Fibroblast of lung (primary cell): ENCODE results near the gene TC2N. TPM values are rescaled to one million over a fixed set of nuclear protein-coding genes. Genes with fewer than 3 reads are reported as not detected.

ENCODE experiments used
- DNase-seq, 2 donors: peaks; one replicate each; pipeline versions ENCODE4 v3.0.0 to v3.0.0-alpha.2; 2010; ENCODE audit warnings: low read depth in 2 of 2
- H2AFZ ChIP-seq: 2 replicates; pipeline ENCODE4 v1.5.1; 2012; ENCODE audit warnings: low read length, control low read depth, inconsistent platforms
- H3K27ac ChIP-seq: 2 replicates; pipeline ENCODE4 v1.5.1; 2011; ENCODE audit warnings: low read length, control low read depth; ENCODE audit not compliant: insufficient read depth
- H3K27me3 ChIP-seq: 2 replicates; pipeline ENCODE4 v1.5.1; 2011; ENCODE audit warnings: mild to moderate bottlenecking, low read length; ENCODE audit not compliant: control insufficient read depth, insufficient read depth
- H3K36me3 ChIP-seq: 2 replicates; pipeline ENCODE4 v1.5.1; 2011; ENCODE audit warnings: low read length; ENCODE audit not compliant: control insufficient read depth, insufficient read depth
- H3K4me1 ChIP-seq: 2 replicates; pipeline ENCODE4 v1.5.1; 2011; ENCODE audit warnings: low read length; ENCODE audit not compliant: control insufficient read depth, insufficient read depth; ENCODE audit errors: extremely low read depth
- H3K4me2 ChIP-seq: 2 replicates; pipeline ENCODE4 v1.5.1; 2011; ENCODE audit warnings: low read length, control low read depth; ENCODE audit not compliant: insufficient read depth; ENCODE audit errors: extremely low read depth
- H3K4me3 ChIP-seq, 4 experiments: fragments of 200-600 bp in 1 of 4; sonication (generic) in 1 of 4; replicated peaks in 1 of 4; 2 replicates each; pipeline ENCODE4 v1.5.1; 2011 to 2016; ENCODE audit warnings: low read length in 4 of 4, low read depth in 3 of 4, mild to moderate bottlenecking in 3 of 4, control low read depth in 2 of 4, inconsistent platforms in 1 of 4, mixed read lengths in 1 of 4; ENCODE audit not compliant: insufficient read depth in 1 of 4; ENCODE audit errors: control extremely low read depth in 1 of 4
- H3K79me2 ChIP-seq: 2 replicates; pipeline ENCODE4 v1.5.1; 2012; ENCODE audit warnings: mild to moderate bottlenecking, low read length, inconsistent platforms; ENCODE audit not compliant: control insufficient read depth, insufficient read depth
- H3K9ac ChIP-seq: 2 replicates; pipeline ENCODE4 v1.5.1; 2011; ENCODE audit warnings: mild to moderate bottlenecking, low read length, control low read depth; ENCODE audit not compliant: insufficient read depth
- H3K9me3 ChIP-seq: 2 replicates; pipeline ENCODE4 v1.5.1; 2012; ENCODE audit warnings: low read depth, low read length; ENCODE audit not compliant: control insufficient read depth, insufficient read depth
- H4K20me1 ChIP-seq: 2 replicates; pipeline ENCODE4 v1.5.1; 2011; ENCODE audit warnings: low read length; ENCODE audit not compliant: control insufficient read depth, insufficient read depth; ENCODE audit errors: extremely low read depth
- CTCF ChIP-seq, 2 donors: IDR thresholded peaks in 1 of 2; conservative IDR thresholded peaks in 1 of 2; 1 replicate in 1 of 2; 2 replicates in 1 of 2; pipeline ENCODE4 v1.5.1; 2011 to 2012; ENCODE audit warnings: low read length in 2 of 2, control low read depth in 1 of 2, inconsistent platforms in 1 of 2, low read depth in 1 of 2, mild to moderate bottlenecking in 1 of 2
- EZH2 ChIP-seq: IDR thresholded peaks from 2 replicates; pipeline ENCODE4 v1.5.1; 2012; ENCODE audit warnings: low read length, control low read depth, mild to moderate bottlenecking; ENCODE audit errors: missing control alignments
- polyA plus RNA-seq, 2 donors: library from polyadenylated mRNA; depleted of rRNA in 1 of 2; stranded (reverse) in 1 of 2; unstranded in 1 of 2; fragments of >200 nt; gene quantifications; 2 replicates each; pipeline ENCODE4 v1.2.1, GENCODE V29; 2011 to 2012; ENCODE audit warnings: missing spikeins in 1 of 2
- total RNA-seq: library from RNA; depleted of rRNA; stranded (reverse); fragments of >200 nt; gene quantifications from 2 replicates; pipeline ENCODE4 v1.2.1, GENCODE V29; 2014

Gene TC2N
- total and polyA plus RNA-seq, 2 donors (not counting 1 experiment from before 2014, with no cell fraction given) = 0.19 to 0.83 TPM

- no peak for TF ChIP-seq EZH2
- no peaks in the 10 kb centered on the region for H4K20me1 ChIP-seq
- no peaks in the 10 kb centered on the region for H3K9me3 ChIP-seq
- no peaks in the 10 kb centered on the region for H3K36me3 ChIP-seq
- no peak overlapping the region for H3K9ac ChIP-seq
- H2AFZ ChIP-seq = no peak overlapping the region
- no peaks in the 10 kb centered on the region for H3K4me1 ChIP-seq
- no peaks in the 10 kb centered on the region for H3K27me3 ChIP-seq
- no peak overlapping the region for H3K27ac ChIP-seq
- peak; percentile 19 to 34 for DNase-seq
- H3K79me2 ChIP-seq = no peaks in the 10 kb centered on the region
- H3K4me2 ChIP-seq = no peak overlapping the region
- H3K4me3 ChIP-seq = no peak overlapping the region
Observed at GRCh38 chr14:91796617-91797347, 70.6 kb downstream of the TC2N start.

GRCh38 chr14:91793704-91794103 is 73.6 kb downstream of the TC2N start:
- no peak for DNase-seq
- no peaks in the 10 kb centered on the region for H3K79me2 ChIP-seq
- no peak overlapping the region for H3K9ac ChIP-seq
- no peaks in the 10 kb centered on the region for H3K27me3 ChIP-seq
- no peak overlapping the region for H3K4me3 ChIP-seq
- H3K4me2 ChIP-seq = no peak overlapping the region
- no peaks in the 10 kb centered on the region for H3K4me1 ChIP-seq
- H3K27ac ChIP-seq = no peak overlapping the region
- H2AFZ ChIP-seq = no peak overlapping the region
- H3K9me3 ChIP-seq = no peaks in the 10 kb centered on the region
- H4K20me1 ChIP-seq = no peaks in the 10 kb centered on the region
- TF ChIP-seq CTCF (conservative IDR thresholded peaks at IDR 0.05 in 1 of 2, IDR thresholded peaks at IDR 0.05 in 1 of 2; ENCODE audit: low read depth in 1 of 2, low read length in 2 of 2) (no peak), EZH2 (no peak)
- H3K36me3 ChIP-seq = no peaks in the 10 kb centered on the region

- H3K36me3 ChIP-seq = no peaks in the 10 kb centered on the region
Observed at GRCh38 chr14:91786188-91786587, 81.1 kb downstream of the TC2N start.

More at GRCh38 chr14:91786188-91786587, 81.1 kb downstream of the TC2N start:
- DNase-seq = no peak
- H3K4me1 ChIP-seq = no peaks in the 10 kb centered on the region
- H3K27me3 ChIP-seq = no peaks in the 10 kb centered on the region
- H2AFZ ChIP-seq = no peak overlapping the region
- no peaks in the 10 kb centered on the region for H4K20me1 ChIP-seq
- no peak overlapping the region for H3K27ac ChIP-seq
- no peaks in the 10 kb centered on the region for H3K9me3 ChIP-seq
- no peaks in the 10 kb centered on the region for H3K79me2 ChIP-seq
- no peak overlapping the region for H3K9ac ChIP-seq
- no peak overlapping the region for H3K4me3 ChIP-seq
- no peak for TF ChIP-seq EZH2
- TF ChIP-seq CTCF (conservative IDR thresholded peaks at IDR 0.05 in 1 of 2, IDR thresholded peaks at IDR 0.05 in 1 of 2; ENCODE audit: low read depth in 1 of 2, low read length in 2 of 2) = no peak
- no peak overlapping the region for H3K4me2 ChIP-seq
